C1 segment of cervical spinal cord (tissue), 14 donors: ENCODE results near the gene PDE6B.
A peak's percentile ranks its signal among the peaks of the same experiment; 100 is the strongest.
"Not testable (repeated sequence)": the region's sequence is repeated elsewhere in the genome, so short reads cannot be mapped to it uniquely, and the experiment has no call there.

Source experiments
- DNase-seq, 14 donors: peaks; one replicate each; lab custom pipeline; 2025; lab: John Stamatoyannopoulos, UW

PDE6B gene

DNA sequence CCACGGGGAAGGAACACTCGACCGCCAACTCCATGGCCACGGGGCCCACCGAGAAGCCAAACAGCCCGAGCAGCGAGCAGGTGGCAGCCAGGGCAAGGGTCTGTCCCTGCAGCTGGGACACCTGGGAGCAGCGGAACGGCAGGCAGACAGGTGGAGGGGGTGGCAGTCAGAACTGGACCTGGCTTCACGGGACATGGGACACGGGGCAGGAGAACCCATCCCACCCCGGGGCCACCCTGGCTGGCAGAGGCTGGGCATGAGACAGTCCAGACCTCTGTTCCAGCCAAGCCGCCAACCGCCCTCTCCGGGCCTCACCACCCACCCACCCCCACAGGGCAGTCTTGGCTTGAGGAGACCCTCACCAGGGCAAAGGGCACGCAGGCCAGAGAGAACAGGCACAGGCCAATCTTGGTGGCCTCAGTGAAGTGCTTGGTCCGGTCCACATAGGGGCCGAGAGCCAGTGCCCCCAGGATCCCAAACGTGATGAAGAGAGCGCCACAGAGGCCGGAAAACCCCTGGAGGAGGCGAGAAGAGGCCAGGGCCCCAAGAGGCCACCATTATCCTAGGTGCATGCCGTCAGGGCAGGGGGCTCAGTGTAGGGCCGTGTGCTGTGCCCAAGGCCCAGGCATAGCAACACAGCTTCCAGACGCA is 58.0 kb downstream of the PDE6B start:
- no peak for DNase-seq

GRCh38 chr4:683982-684622 is 58.7 kb downstream of the PDE6B start:
- peak in 9 of 14 donors; percentile 18 to 67 (median 43) for DNase-seq

- DNase-seq, result no peak
Observed at GRCh38 chr4:684623-685327, 59.4 kb downstream of the PDE6B start.

GRCh38 chr4:685679-686412 is 60.5 kb downstream of the PDE6B start:
- no peak for DNase-seq

DNA sequence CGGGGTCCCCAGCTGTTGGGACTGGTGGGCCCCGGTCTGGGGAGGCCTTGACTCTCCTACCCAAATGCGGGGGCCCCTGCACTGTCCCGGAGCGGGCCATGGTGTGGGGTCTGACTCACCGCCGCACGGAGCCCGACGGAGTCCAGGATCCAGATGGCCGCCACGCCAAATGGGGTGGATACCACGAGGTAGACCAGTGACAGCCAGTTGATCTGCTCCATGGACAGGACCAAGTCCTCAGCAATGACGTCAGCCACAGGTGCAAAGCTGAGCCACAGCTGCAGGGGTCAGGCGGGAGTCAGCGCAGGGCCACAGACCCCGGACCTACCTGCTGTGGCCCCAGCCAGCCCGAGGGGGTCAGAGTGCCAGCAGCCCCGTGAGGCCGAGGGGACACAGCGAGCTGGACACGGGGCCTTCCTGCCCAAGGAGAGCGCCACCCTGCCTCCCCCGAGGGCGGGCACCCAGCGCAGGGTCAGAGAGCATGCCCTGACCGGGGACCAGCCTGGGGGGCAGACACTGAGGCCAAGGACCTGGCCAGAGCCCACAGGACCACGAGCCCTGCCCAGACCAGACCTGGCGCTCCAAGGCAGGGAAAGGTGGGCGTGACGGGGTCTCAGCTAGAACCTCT is 61.2 kb downstream of the PDE6B start:
- no peak for DNase-seq

DNA sequence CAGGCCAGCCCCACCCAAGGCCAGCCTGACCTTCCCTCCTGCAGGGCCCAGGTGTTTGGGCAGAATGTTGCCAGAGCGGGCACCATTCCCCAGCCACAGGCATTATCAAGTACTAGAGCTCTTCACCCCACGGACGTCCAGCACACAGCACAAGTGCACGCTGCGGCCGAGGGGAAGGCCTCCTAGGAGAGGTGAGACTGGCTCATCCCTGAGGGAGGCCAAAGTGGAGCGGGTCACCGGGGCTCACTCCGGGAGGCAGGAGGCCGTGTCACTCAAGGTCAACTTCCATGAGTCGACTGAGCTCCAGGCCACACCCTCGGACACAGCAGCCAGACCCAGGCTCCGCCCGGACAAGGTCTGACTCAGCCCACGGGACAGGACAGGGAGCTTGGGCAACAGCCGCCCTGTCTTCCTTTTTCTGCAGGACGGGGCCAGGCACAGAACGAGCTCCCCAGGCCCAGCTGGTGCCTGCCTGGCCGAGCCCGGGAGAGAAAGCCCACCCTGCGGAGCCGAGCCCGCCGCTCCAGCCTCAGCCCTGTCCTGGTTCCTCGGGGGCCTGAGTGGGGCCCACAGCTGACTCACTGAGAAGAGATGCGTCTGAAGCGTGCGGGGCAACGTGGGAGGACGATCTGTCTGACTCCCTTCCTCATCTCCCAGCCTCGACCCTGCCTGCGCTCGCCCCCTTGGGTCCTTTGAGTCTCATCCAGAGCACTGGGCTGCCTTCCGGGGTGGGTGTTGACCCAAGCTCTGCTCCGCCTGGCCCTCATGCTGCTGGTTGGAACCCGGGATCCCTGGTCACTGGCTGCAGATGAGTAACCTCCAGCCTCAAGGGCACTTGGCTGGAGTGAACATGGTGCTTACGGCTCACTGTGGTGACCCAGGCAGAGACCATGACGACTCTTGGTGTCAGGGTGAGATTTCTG is 61.9 kb downstream of the PDE6B start:
- peak in 1 of 14 donors; percentile 70 for DNase-seq

DNA sequence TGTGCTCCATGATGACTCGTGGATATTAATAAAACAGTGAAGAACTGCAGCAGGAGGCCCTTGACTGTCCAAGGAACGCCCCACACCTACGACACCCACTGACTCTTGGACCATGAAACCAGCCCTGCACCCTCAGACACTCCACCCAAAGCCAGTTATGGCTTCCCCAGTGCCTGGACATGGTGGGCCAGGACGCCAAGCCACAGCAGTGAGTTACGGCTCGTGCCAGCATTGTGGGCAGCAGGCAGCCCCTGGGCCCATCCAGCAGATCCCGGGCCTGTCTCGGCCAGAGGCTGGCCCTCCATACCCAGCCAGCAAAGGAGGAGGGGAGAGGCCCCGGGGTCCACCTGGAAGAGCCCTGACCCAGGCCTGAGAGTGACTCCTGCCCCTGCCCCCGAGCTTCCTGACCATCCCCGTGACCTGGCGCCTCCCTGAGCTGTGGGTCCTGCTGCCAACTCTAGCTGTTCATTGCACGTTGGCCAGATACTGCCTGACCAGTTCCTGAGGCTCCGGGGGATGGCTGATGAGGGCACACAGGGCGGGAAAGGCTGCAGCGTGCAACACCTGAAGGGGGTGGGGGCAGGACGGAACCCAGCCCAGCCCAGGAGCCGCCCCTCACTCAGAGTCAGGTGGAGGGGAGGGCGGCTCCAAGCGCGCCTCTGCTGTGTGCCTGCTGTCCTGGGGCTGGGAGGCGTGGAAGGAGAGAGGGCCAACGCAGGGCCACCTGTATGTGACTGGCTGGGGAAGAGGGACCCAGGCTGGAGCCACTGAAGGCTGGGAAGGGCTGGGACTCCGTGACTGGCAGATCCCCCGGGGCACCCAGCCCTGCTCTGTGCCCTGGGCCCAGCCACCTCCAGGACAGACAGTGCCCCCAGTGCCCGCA is 62.8 kb downstream of the PDE6B start:
- peak in 1 of 14 donors; percentile 25 for DNase-seq

DNA sequence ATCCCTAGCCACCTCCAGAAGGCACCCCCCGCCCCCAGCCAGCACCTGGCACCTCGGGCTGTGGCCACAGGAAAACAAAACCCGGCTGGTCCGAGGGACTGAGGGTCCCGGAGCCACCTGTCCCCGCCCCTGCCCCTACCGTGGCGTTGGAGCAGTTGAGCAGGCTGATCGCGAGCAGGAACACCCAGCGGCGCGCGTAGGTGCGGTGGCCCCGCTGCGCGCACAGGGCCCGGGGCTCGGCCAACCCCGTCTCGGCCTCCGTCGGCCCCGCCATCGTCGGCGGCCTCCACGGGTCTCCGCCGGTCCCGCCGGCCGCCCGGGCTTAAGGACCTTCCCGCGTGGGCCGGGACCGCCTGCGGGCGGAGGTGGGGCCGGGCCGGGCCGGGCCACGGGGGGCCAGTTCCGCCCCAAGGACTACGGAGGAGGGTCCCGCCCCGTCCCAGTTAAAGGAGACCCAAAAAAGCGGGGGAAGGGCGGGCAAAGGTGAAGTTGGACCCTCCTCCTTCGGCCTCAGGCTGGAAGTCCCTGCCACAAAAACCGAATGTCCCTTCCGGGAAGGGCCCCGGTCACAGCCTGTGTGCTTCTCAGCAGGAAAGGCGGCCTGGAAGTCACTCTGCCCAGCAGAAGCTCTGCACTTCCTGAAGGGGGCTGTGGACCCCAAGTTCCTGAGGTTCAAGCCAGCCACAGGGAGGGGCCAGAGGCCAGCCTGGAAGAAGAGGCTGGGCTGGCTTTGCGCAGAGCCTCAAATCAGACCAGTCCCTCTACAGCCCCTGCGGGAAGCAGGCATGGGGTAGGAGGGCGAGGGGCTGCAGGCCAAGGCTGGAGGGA is 63.7 kb downstream of the PDE6B start, which contains the start of gene SLC49A3:
Gene SLC49A3 (minus strand): TSS at position 298 of the 828 bp plus-strand sequence. CDS start 24 bp downstream, at position 274.
- peak in 1 of 14 donors; percentile 23 for DNase-seq

GRCh38 chr4:689723-690122 is 64.3 kb downstream of the PDE6B start:
- no peak for DNase-seq

DNA sequence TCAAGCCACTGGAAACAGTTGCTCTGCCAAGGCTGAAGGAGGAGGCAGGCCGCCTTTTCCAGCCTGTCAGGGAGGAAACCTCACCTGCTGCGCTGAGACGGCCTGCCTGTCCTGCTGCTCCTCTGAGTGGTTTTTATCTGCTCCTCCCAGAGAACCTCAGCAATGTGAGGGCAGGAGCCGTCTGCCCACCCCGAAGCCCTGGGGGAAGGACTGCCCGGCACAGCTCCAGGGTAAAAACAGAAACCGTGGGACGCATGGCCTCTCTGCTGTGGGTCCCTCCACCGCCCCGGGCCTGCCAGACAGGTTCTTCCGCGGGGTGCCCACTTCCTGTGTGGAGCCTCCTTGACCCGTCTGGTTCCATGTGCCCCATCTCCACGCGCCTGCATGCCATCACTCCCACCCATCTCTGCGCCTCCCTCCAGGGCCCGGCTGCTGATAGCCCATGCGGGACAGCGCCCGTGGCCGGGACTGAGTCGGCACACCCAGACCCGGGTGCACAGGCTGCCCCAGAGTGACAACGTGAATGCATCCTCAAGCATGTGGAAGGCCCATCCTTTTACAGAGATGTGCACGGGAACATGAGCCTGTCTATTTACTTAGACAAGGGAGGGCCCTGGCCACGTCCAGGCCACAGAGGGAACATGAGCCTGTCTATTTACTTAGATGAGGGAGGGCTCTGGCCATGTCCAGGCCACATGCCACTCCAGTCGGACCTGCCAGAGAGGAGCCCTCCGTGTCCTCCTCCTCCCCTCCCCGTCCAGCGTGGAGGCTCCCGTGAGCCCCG is 67.6 kb downstream of the PDE6B start:
- DNase-seq, result no peak

- DNase-seq, result not testable (repeated sequence)
Observed at GRCh38 chr4:694341-694940, 69.1 kb downstream of the PDE6B start.

GRCh38 chr4:699816-700580 is 74.6 kb downstream of the PDE6B start:
- DNase-seq, result no peak

DNA sequence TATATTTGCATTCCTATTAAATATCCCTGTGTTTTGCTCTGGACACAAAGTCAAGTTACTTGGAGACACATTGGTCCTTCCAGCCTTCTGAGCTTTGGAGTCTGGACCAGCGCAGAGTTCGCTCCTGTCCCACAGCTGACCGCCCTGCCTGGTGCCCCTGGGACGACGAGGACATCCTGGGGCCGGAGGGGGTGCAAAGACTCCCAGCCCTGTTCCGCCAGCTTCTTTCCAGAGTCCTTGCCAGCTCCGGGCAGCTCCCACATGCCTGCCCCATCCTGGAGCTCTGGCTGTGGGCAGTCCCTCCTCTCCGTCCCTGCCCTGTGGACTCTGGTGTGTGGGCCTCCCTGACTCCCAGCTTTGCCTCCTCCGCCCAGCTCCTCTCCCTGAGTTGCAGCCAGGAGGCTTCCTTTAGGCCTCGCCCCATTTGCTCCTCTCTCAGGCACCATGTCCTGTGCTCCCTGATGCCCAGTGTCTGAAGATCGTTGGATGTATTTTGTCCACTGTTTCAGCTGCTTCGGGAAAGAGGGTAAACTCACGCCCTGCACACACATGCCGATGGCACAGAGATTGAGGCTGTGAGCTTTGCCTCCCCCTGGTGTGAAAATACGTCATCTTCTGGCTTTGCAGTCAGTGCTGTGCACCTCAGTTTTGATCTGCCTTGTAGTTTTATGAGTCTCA is 75.4 kb downstream of the PDE6B start:
- DNase-seq, result no peak

- peak in 4 of 14 donors; percentile 32 to 46 (median 34) for DNase-seq
Observed at GRCh38 chr4:702618-703048, 77.3 kb downstream of the PDE6B start.

GRCh38 chr4:703336-704197 is 78.2 kb downstream of the PDE6B start:
- no peak for DNase-seq
